Heart right ventricle (tissue), 16 donors: ENCODE measurements around the gene UBXN1. TPM values are rescaled to one million over a fixed set of nuclear protein-coding genes. Genes with fewer than 3 reads are reported as not detected.
A peak's percentile ranks its signal among the peaks of the same experiment; 100 is the strongest.

Source experiments
- ATAC-seq, 8 donors: fragments of 200-7000 bp; cut with Tn5 transposase; one replicate each; pipeline ENCODE4 v1.9.1; 2020; ENCODE audit warnings: mild to moderate bottlenecking in 8 of 8, moderate library complexity in 8 of 8, moderate number of reproducible peaks in 1 of 8
- DNase-seq, 2 donors: peaks; one replicate each; pipeline ENCODE4 v3.0.0-alpha.2; 2020
- H3K27ac ChIP-seq, 10 donors: fragments of 200-600 bp; sonication (generic) in 2 of 10; one replicate each; pipeline versions ENCODE4 v1.5.0 to v1.8.0; 2020 to 2022; ENCODE audit warnings: mild to moderate bottlenecking in 3 of 10
- H3K27me3 ChIP-seq, 7 donors: fragments of 200-600 bp; one replicate each; pipeline ENCODE4 v1.8.0; 2021 to 2022; ENCODE audit warnings: mild to moderate bottlenecking in 2 of 7
- H3K36me3 ChIP-seq, 9 donors: fragments of 200-600 bp; sonication (generic) in 1 of 9; one replicate each; pipeline versions ENCODE4 v1.5.0 to v1.8.0; 2020 to 2022; ENCODE audit warnings: mild to moderate bottlenecking in 2 of 9
- H3K4me1 ChIP-seq, 9 donors: fragments of 200-600 bp; sonication (generic) in 1 of 9; one replicate each; pipeline versions ENCODE4 v1.5.0 to v1.8.0; 2020 to 2022; ENCODE audit warnings: mild to moderate bottlenecking in 4 of 9
- H3K4me3 ChIP-seq, 10 donors: fragments of 200-600 bp; sonication (generic) in 2 of 10; one replicate each; pipeline versions ENCODE4 v1.5.0 to v1.8.0; 2020 to 2022; ENCODE audit warnings: mild to moderate bottlenecking in 7 of 10, moderate library complexity in 2 of 10
- H3K9me3 ChIP-seq, 11 donors: fragments of 200-600 bp in 10 of 11; sonication (generic) in 2 of 11; one replicate each; pipeline versions ENCODE4 v1.5.0 to v1.8.0; 2013 to 2022; ENCODE audit warnings: mild to moderate bottlenecking in 2 of 11, control low read depth in 1 of 11, moderate library complexity in 1 of 11
- CTCF ChIP-seq, 9 donors: fragments of 200-600 bp; sonication (generic) in 2 of 9; IDR thresholded peaks; one replicate each; pipeline versions ENCODE4 v1.5.0 to v1.8.0; 2021 to 2022; ENCODE audit warnings: antibody characterized with exemption in 9 of 9, mild to moderate bottlenecking in 5 of 9, moderate library complexity in 1 of 9
- WGBS, 2 donors: extraction: QIAGEN DNeasy Blood & Tissue Kit; methylation state at CpG; one replicate each; pipeline ENCODE4 v1.1.7; 2013; ENCODE audit warnings: inconsistent platforms in 1 of 2; 5-methylcytosine and 5-hydroxymethylcytosine counted together
- intact Hi-C, 10 donors: fragments of 100-400 bp; cut with DNase I; formaldehyde crosslinking; loops; one replicate each; pipeline versions ENCODE4 v1.11.1 to v1.14.2; 2022
- long read RNA-seq, 3 donors: library from polyadenylated mRNA; unstranded; transcript quantifications; one replicate each; pipeline ENCODE4 v2.0.0, GENCODE V29; 2020 to 2021
- polyA plus RNA-seq, 2 donors: library from polyadenylated mRNA; stranded (reverse); fragments of 200-250 nt; gene quantifications; one replicate each; pipeline ENCODE4 v1.2.3, GENCODE V29; 2013
- total RNA-seq, 10 donors: library from RNA; stranded (reverse); fragmentation: NEBNext Ultra II Directional in 3 of 10; extraction: Animal tissue kit (Norgen Biotek cat#: 25700) in 3 of 10; gene quantifications; one replicate each; pipeline versions ENCODE4 v1.2.1 to v1.2.4, GENCODE V29; 2021 to 2023
- donor health status: Arrhythmogenic right ventricular cardiomyopathy.
- donor health status: ischemic (EF 13 %, LVEDD 7.1; RV severe dilation, severe dysfunction).
- donor health status: healthy with polysubstance abuse.
- donor health status: DM: no; HTN: yes; CAD: no.
- donor health status: DM: no; HTN: no; CAD: no.
- donor health status: ischemic (EF 25% LVEDD 6.9; RV normal size, moderate dysfunction).
- donor health status: ischemic (EF 25% LVEDD 5.7; RV mildly dilated, moderate dysfunction).
- donor health status: healthy.
- donor health status: DM: yes; HTN: yes; CAD: no.
- donor health status: Ischemic cardiomyopathy.
- donor health status: ischemic (EF 35%, LVEDD 5.7; RV mildly dilated, moderate dysfunction).
- donor health status: nonischemic (EF 11% LVEDD 7.7; RV severe dilation, severe dysfunction).
- donor health status: DM: yes; HTN: yes; CAD: no.
- donor health status: PGD.
- donor health status: ischemic (EF 29% LVEDD 5.4; RV normal size, mild dysfunction).
- donor health status: nonischemic (EF 23%, LVEDD 6.1; RV moderate dilation, normal function).

The UBXN1 gene
- 100 to 1,000 TPM in 1 of 10 donors, 10 to 100 TPM in 9; 57.8 to 100 (median 81.2) TPM for total RNA-seq
- polyA plus RNA-seq: 100 to 1,000 TPM in 1 of 2 donors, 10 to 100 TPM in 1; 83.1 to 175 TPM
- long read RNA-seq, donor 1, transcript UBXN1-202 (9 exons, 1,153 nt): major isoform, 116 of 144 reads
- long read RNA-seq, donor 1, transcript UBXN1-217 (10 exons, 943 nt): minor isoform, 9 of 144 reads
- long read RNA-seq, donor 1, partial matches to known transcripts: 7 of 144 reads
- long read RNA-seq, donor 1, other reads (novel, unspliced or antisense): 5 of 144 reads
- long read RNA-seq, donor 2, transcript UBXN1-202 (9 exons, 1,153 nt): major isoform, 72 of 94 reads
- long read RNA-seq, donor 2, partial matches to known transcripts: 10 of 94 reads
- long read RNA-seq, donor 2, other reads (novel, unspliced or antisense): 5 of 94 reads
- long read RNA-seq, donor 3, transcript UBXN1-202 (9 exons, 1,153 nt): major isoform, 205 of 236 reads
- long read RNA-seq, donor 3, transcript UBXN1-217 (10 exons, 943 nt): minor isoform, 12 of 236 reads
- long read RNA-seq, donor 3, partial matches to known transcripts: 3 of 236 reads
- long read RNA-seq, donor 3, other reads (novel, unspliced or antisense): 5 of 236 reads

- H3K27ac ChIP-seq: peak within 1 kb of the TSS; percentile 55 to 97 (median 92)
- ATAC-seq (peak; percentile 90 to 93 (median 93)), DNase-seq (peak; percentile 88 to 94)
- 4 to 6% methylated on average over 55 of the region's 55 CpGs for WGBS, 2 donors
- H3K9me3 ChIP-seq: no peaks in the 10 kb centered on the region
- TF ChIP-seq CTCF (IDR thresholded peaks at IDR 0.05): no peak
- intact Hi-C loops: no loop called here
- no peaks in the 10 kb centered on the region for H3K27me3 ChIP-seq
- peak within 1 kb of the TSS; percentile 68 to 100 (median 94) for H3K4me3 ChIP-seq
- H3K36me3 ChIP-seq: peaks cover 0 to 42% (median 17%) of the 10 kb centered on the region in 9 donors
- H3K4me1 ChIP-seq: peaks cover 8 to 45% (median 33%) of the 10 kb centered on the region in 9 donors
Observed at GRCh38 chr11:62678770-62679696, at the start of gene UBXN1. TSS of gene UBXN1 (minus strand) at chr11:62679073. CDS start at chr11:62678923, 150 bp downstream.

- H3K36me3 ChIP-seq: peaks cover 0 to 47% (median 19%) of the 10 kb centered on the region in 9 donors
- peaks cover 12 to 71% (median 54%) of the 10 kb centered on the region in 9 donors for H3K4me1 ChIP-seq
- TF ChIP-seq CTCF (IDR thresholded peaks at IDR 0.05): no peak
- ATAC-seq (peak; percentile 57 to 86 (median 77)), DNase-seq (peak; percentile 79 to 92)
- intact Hi-C loops: loop anchor here in 5 of 10 donors (2.0 to 5.0 kb wide), 4 partner anchors 24 to 114 kb away; partner anchors contain the start of genes TAF6L (in 2 of the 5) and NXF1 (in 1 of the 5)
- H3K27me3 ChIP-seq: no peaks in the 10 kb centered on the region
- peak within 1 kb of the TSS; percentile 63 to 98 (median 89) for H3K4me3 ChIP-seq
- H3K9me3 ChIP-seq: no peaks in the 10 kb centered on the region
- peak within 1 kb of the TSS; percentile 87 to 99 (median 93) for H3K27ac ChIP-seq
- 0% methylated on average over 29 of the region's 29 CpGs for WGBS, 2 donors
Observed at GRCh38 chr11:62728171-62728988, 49.5 kb upstream of the UBXN1 start, which contains the start of gene TTC9C. TSS of gene TTC9C (plus strand) at chr11:62728486. CDS start at chr11:62728849, 363 bp downstream.

GRCh38 chr11:62727872-62728170, 48.9 kb upstream of the UBXN1 start:
- 0% methylated on average over 20 of the region's 20 CpGs for WGBS, 2 donors
- H3K4me1 ChIP-seq: peaks cover 12 to 72% (median 54%) of the 10 kb centered on the region in 9 donors
- no peaks in the 10 kb centered on the region for H3K27me3 ChIP-seq
- peak; percentile 71 to 95 for DNase-seq
- intact Hi-C loops: loop anchor here in 5 of 10 donors (2.0 to 5.0 kb wide), 5 partner anchors 19 to 114 kb away; partner anchors contain the start of genes TAF6L (in 2 of the 5) and NXF1 (in 1 of the 5)
- H3K27ac ChIP-seq: peak overlapping the region; percentile 87 to 99 (median 93)
- TF ChIP-seq CTCF (IDR thresholded peaks at IDR 0.05): no peak
- peak; percentile 75 to 91 (median 84) for ATAC-seq
- H3K36me3 ChIP-seq: peaks cover 0 to 47% (median 20%) of the 10 kb centered on the region in 9 donors
- H3K9me3 ChIP-seq: no peaks in the 10 kb centered on the region
- peak overlapping the region; percentile 63 to 98 (median 89) for H3K4me3 ChIP-seq
